HFFc6 (cell line): ENCODE data around the gene PDE2A. TPM values are rescaled to one million over a fixed set of nuclear protein-coding genes. Genes with fewer than 3 reads are reported as not detected.

Source experiments
- DNase-seq: peaks from one replicate; pipeline ENCODE4 v3.0.0-alpha.2; 2018
- H3K27ac Mint-ChIP-seq: 2 replicates; pipeline ENCODE4 v1.8.0; 2020; ENCODE audit warnings: mild to moderate bottlenecking, mixed read lengths
- H3K27me3 Mint-ChIP-seq: 2 replicates; pipeline ENCODE4 v1.8.0; 2021; ENCODE audit warnings: mild to moderate bottlenecking, moderate library complexity, mixed read lengths; ENCODE audit not compliant: insufficient read depth
- H3K36me3 Mint-ChIP-seq: 2 replicates; pipeline ENCODE4 v1.8.0; 2021; ENCODE audit warnings: low read depth, mixed read lengths
- H3K4me1 Mint-ChIP-seq: 2 replicates; pipeline ENCODE4 v1.8.0; 2020; ENCODE audit warnings: low read depth, mixed read lengths
- H3K4me3 Mint-ChIP-seq: 2 replicates; pipeline ENCODE4 v1.8.0; 2020; ENCODE audit warnings: mild to moderate bottlenecking, moderate library complexity, mixed read lengths
- H3K9me3 Mint-ChIP-seq: 2 replicates; pipeline ENCODE4 v1.8.0; 2020; ENCODE audit warnings: mild to moderate bottlenecking, mixed read lengths
- CTCF ChIP-seq: fragments of 200-600 bp; sonication (generic); IDR thresholded peaks from 2 replicates; pipeline ENCODE4 v1.5.0; 2021; ENCODE audit warnings: antibody characterized with exemption, mild to moderate bottlenecking
- total RNA-seq, 6 experiments: library from RNA; stranded (reverse); fragmentation: NEBNext Ultra II Directional; extraction: Animal tissue kit (Norgen Biotek cat#: 25700); gene quantifications; 2 replicates in 1 of 6; 3 replicates in 5 of 6; pipeline ENCODE4 v1.2.3, GENCODE V29; 2021

Gene PDE2A
- total RNA-seq, 6 experiments from 2014 or later, result 0.07 to 0.57 (median 0.40) TPM

DNA sequence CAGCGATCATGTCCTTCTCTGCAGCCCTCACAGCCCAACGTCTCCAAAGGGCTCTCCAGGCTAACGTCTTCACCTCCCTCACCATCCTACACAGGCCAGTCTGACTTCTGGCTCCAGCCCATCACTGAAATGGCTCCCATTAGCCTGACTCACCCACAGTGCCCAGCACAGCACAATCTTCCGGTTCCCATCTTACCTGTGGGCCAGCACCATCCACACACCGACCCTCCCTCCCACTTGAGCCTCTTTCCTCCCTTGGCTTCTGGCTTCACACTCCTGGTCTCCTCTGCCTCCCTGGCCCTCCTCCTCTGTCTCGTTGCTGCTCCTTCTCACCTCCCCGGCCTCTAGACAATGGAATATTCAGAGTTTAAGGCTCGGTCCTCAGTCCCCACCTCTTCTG is 51.2 kb downstream of the PDE2A start:
- TF ChIP-seq CTCF, result no peak
- Mint-ChIP-seq H3K4me1 (peaks cover 1% of the 10 kb centered on the region; the same call in 1 of the 2 replicates), H3K36me3 (no peaks in the 10 kb centered on the region), H3K27me3 (peaks cover 47% of the 10 kb centered on the region), H3K4me3 (no peak overlapping the region), H3K27ac (no peak overlapping the region), H3K9me3 (no peaks in the 10 kb centered on the region)
- DNase-seq, result no peak

- Mint-ChIP-seq H3K4me3 (no peak overlapping the region), H3K27ac (no peak overlapping the region), H3K9me3 (no peaks in the 10 kb centered on the region), H3K27me3 (peaks cover 52% of the 10 kb centered on the region), H3K4me1 (peaks cover 10% of the 10 kb centered on the region), H3K36me3 (no peaks in the 10 kb centered on the region)
- DNase-seq, result no peak
- no peak for TF ChIP-seq CTCF
These were observed 53.1 kb downstream of the PDE2A start for GRCh38 chr11:72621008-72621610.

DNA sequence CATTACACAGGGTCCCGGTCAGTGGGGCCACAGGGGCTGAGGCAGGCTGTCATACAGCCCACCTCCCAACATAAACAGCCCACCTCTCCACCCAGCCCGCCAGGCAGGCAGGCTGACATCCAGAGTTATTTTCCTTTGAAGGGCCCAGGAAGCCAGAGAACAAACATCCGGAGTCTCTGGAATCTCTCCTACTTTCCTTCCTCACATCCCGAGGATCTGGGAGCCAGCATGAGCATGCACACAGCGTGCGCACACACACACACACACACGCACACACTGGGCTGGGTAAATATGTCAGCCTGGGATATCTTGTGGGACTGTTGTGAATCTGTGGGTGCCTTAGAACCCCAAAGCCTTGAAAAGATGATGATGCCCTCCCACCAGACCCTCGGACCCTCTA is 55.4 kb downstream of the PDE2A start:
- no peaks in the 10 kb centered on the region for H3K9me3 Mint-ChIP-seq
- no peaks in the 10 kb centered on the region for H3K36me3 Mint-ChIP-seq
- no peak for TF ChIP-seq CTCF
- H3K4me3 Mint-ChIP-seq, result no peak overlapping the region
- H3K27ac Mint-ChIP-seq, result no peak overlapping the region
- H3K27me3 Mint-ChIP-seq, result peaks cover 61% of the 10 kb centered on the region
- DNase-seq, result no peak
- H3K4me1 Mint-ChIP-seq, result peaks cover 17% of the 10 kb centered on the region

DNA sequence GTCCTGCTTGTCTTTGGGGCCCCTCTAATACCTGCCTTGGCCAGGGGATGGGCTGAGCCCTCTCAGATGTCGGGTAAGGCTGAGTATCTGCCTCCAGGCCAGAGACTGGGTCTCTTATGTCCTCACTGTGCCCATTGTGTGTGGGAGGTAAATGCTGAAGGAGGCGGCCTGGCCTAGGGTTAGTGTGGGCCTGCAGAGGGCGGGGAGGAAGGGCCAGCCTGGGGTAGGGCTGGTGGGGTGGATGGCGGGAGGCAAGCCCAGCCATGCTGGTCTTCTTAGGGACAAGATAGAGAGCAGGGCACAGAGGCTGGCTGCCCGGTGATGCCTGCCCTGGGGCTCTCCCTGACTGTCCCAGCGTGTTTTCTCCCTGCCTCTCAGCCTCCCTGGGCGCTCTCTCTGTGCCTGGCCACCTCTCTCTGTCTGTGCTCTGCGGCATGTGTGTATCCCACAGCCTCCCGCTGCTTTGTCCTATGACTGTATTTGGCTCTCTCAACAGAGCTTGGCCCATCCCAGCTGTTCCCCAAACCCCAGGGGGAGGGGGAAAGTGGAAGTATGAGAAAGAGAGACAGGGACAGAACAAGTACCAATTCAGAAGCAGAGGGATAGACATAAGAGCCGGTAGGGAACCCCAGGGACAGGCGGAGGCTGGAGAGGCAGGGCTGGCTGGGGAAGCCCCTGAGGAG is 57.0 kb downstream of the PDE2A start:
- TF ChIP-seq CTCF, result no peak
- Mint-ChIP-seq H3K4me3 (no peak overlapping the region), H3K36me3 (no peaks in the 10 kb centered on the region), H3K27me3 (peaks cover 65% of the 10 kb centered on the region), H3K27ac (no peak overlapping the region), H3K9me3 (no peaks in the 10 kb centered on the region), H3K4me1 (peaks cover 17% of the 10 kb centered on the region)
- peak; percentile 4 for DNase-seq

- no peak overlapping the region for H3K4me3 Mint-ChIP-seq
- no peaks in the 10 kb centered on the region for H3K36me3 Mint-ChIP-seq
- DNase-seq, result no peak
- no peaks in the 10 kb centered on the region for H3K9me3 Mint-ChIP-seq
- H3K27me3 Mint-ChIP-seq, result peaks cover 64% of the 10 kb centered on the region
- peaks cover 17% of the 10 kb centered on the region for H3K4me1 Mint-ChIP-seq
- TF ChIP-seq CTCF, result no peak
- no peak overlapping the region for H3K27ac Mint-ChIP-seq
These were observed 57.6 kb downstream of the PDE2A start for GRCh38 chr11:72616655-72617054.
